Measurements from ENCODE around the gene RNF8. TPM values are rescaled to one million over a fixed set of nuclear protein-coding genes. Genes with fewer than 3 reads are reported as not detected.

Gene RNF8
- total RNA-seq, 3 donors from 2014 or later (not counting 1 experiment from before 2014, with no cell fraction given), result 11.4 to 18.2 (median 14.0) TPM

DNA sequence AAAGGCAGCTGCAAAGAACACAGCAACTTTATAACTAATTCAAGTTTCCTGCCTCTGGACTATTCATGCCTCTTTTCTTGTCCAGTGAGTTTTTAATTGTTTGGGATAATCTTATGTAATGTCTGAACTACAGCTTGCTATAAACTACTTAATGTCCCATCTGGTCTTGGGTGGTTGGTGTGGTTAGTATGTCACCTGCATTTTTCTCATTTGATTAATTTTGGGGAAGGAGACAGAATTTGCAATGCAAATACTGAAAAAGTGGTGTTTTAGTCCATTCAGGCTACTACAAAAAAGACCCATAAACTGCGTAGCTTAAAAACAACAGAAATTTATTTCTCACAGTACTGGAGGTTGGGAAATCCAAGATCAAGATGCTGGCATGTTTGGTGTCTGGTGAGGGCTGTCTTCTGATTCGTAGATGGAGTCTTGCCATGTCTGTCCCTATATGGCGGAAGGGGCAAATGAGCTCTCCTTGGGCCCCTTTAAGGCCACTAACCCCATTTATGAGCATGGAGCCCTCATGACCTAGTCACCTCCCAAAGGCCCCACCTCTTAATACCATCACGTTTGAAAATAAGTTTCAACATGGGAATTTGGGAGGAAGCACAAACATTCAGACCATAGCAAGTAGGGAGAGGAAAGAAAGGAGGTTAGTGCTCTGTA is 22.4 kb downstream of the RNF8 start:
- 90% methylated on average over 2 of the region's 4 CpGs for WGBS (ENCODE audit: insufficient coverage)
- peaks cover 5% of the 10 kb centered on the region for H3K36me3 Mint-ChIP-seq
- intact Hi-C loops (cut with micrococcal nuclease), result no loop called here
- no peak overlapping the region for H3K4me3 ChIP-seq (ENCODE audit: low read length)
- TF ChIP-seq, protein P1, sequence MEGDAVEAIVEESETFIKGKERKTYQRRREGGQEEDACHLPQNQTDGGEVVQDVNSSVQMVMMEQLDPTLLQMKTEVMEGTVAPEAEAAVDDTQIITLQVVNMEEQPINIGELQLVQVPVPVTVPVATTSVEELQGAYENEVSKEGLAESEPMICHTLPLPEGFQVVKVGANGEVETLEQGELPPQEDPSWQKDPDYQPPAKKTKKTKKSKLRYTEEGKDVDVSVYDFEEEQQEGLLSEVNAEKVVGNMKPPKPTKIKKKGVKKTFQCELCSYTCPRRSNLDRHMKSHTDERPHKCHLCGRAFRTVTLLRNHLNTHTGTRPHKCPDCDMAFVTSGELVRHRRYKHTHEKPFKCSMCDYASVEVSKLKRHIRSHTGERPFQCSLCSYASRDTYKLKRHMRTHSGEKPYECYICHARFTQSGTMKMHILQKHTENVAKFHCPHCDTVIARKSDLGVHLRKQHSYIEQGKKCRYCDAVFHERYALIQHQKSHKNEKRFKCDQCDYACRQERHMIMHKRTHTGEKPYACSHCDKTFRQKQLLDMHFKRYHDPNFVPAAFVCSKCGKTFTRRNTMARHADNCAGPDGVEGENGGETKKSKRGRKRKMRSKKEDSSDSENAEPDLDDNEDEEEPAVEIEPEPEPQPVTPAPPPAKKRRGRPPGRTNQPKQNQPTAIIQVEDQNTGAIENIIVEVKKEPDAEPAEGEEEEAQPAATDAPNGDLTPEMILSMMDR (IDR thresholded peaks at IDR 0.05), result no peak
- DNase-seq (no peak), ATAC-seq (no peak)
- no peaks in the 10 kb centered on the region for H3K27me3 ChIP-seq (ENCODE audit: control insufficient read depth, insufficient read depth, low read length)
- no peaks in the 10 kb centered on the region for H3K9me3 Mint-ChIP-seq
- no peaks in the 10 kb centered on the region for H3K9me3 ChIP-seq (ENCODE audit: control insufficient read depth, insufficient read depth, low read length)
- peak overlapping the region; percentile 24 for H3K27ac ChIP-seq (ENCODE audit: low read length)
- no peak overlapping the region for H3K4me3 Mint-ChIP-seq
- peak overlapping the region in 1 of 2 donors; percentile 35 for H3K27ac Mint-ChIP-seq
- no peaks in the 10 kb centered on the region for H3K27me3 Mint-ChIP-seq (ENCODE audit: low read depth in 2 of 2)
- no peaks in the 10 kb centered on the region for H3K4me1 Mint-ChIP-seq
- no peaks in the 10 kb centered on the region for H3K4me1 ChIP-seq (ENCODE audit: control insufficient read depth, insufficient read depth, low read length)
- H3K36me3 ChIP-seq (ENCODE audit: control insufficient read depth, insufficient read depth, low read length), result peaks cover 34% of the 10 kb centered on the region

- Histone ChIP-seq H3K27me3 (ENCODE audit: control insufficient read depth, insufficient read depth, low read length) (no peaks in the 10 kb centered on the region), H3K36me3 (ENCODE audit: control insufficient read depth, insufficient read depth, low read length) (peaks cover 36% of the 10 kb centered on the region), H3K4me1 (ENCODE audit: control insufficient read depth, insufficient read depth, low read length) (no peaks in the 10 kb centered on the region), H3K27ac (ENCODE audit: low read length) (no peak overlapping the region), H3K9me3 (ENCODE audit: control insufficient read depth, insufficient read depth, low read length) (no peaks in the 10 kb centered on the region), H3K4me3 (ENCODE audit: low read length) (no peak overlapping the region)
- peaks cover 11% of the 10 kb centered on the region for H3K36me3 Mint-ChIP-seq
- no peak overlapping the region for H3K27ac Mint-ChIP-seq
- no peaks in the 10 kb centered on the region for H3K4me1 Mint-ChIP-seq
- ATAC-seq (peak; percentile 52 to 67 (median 66)), DNase-seq (peak in 1 of 2 donors; percentile 74)
- no peaks in the 10 kb centered on the region for H3K27me3 Mint-ChIP-seq (ENCODE audit: low read depth in 2 of 2)
- no peak overlapping the region for H3K4me3 Mint-ChIP-seq
- H3K9me3 Mint-ChIP-seq, result no peaks in the 10 kb centered on the region
- intact Hi-C loops (cut with micrococcal nuclease), result loop anchor here (2.0 kb wide), 2 partner anchors 51 to 311 kb away; partner anchors contain the start of gene CMTR1
- WGBS (ENCODE audit: insufficient coverage), result 50% methylated on average over 2 of the region's 2 CpGs
- TF ChIP-seq, protein P1 (IDR thresholded peaks at IDR 0.05), result peak; percentile 58
These were observed 27.8 kb downstream of the RNF8 start for GRCh38 chr6:37381579-37381978.

DNA sequence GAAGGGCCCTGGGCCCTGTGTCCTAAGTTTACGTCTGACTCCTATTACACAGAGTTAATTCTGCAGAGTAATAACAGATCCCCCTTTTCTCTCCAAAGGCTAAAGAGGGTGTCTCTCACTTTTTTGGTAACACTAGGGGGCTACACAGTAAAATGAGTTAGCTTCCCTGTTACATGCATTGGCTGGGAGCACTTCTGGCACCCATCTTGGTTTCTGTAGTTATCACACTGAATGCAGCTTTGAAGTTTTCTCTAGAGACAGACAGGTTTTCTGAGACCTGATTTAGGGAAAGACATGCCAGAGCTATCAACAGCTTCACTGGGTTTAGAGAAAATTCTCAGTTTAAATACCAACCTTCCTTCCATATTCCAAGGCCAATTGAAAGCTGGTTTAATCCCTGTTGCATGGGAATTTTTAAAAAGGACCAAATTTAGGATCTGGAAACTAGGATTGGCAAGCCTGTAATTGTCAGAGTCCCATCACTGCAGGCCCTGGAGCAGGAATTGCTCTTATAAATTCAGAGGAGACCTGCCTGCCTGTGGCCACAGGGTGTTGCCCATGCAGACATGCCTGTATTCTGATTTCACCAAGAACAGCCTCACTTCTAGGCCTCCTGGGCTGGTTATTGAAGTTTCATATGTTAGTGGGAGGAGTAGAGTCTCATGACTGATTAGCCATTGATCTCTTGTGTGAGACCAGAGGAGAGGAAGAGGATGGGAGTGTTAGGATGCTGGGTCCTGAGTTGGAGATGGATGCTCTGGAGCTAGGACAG is 29.4 kb downstream of the RNF8 start:
- Mint-ChIP-seq H3K27ac (no peak overlapping the region), H3K36me3 (peaks cover 11% of the 10 kb centered on the region), H3K4me1 (no peaks in the 10 kb centered on the region), H3K9me3 (no peaks in the 10 kb centered on the region), H3K4me3 (no peak overlapping the region), H3K27me3 (ENCODE audit: low read depth in 2 of 2) (no peaks in the 10 kb centered on the region)
- no peaks in the 10 kb centered on the region for H3K4me1 ChIP-seq (ENCODE audit: control insufficient read depth, insufficient read depth, low read length)
- intact Hi-C loops (cut with micrococcal nuclease), result no loop called here
- no peak overlapping the region for H3K4me3 ChIP-seq (ENCODE audit: low read length)
- 100% methylated on average over 1 of the region's 1 CpG for WGBS (ENCODE audit: insufficient coverage)
- no peaks in the 10 kb centered on the region for H3K9me3 ChIP-seq (ENCODE audit: control insufficient read depth, insufficient read depth, low read length)
- DNase-seq, result no peak
- TF ChIP-seq, protein P1 (IDR thresholded peaks at IDR 0.05), result no peak
- H3K27ac ChIP-seq (ENCODE audit: low read length), result no peak overlapping the region
- no peaks in the 10 kb centered on the region for H3K27me3 ChIP-seq (ENCODE audit: control insufficient read depth, insufficient read depth, low read length)
- no peak for ATAC-seq
- H3K36me3 ChIP-seq (ENCODE audit: control insufficient read depth, insufficient read depth, low read length), result peaks cover 31% of the 10 kb centered on the region

Measured in natural killer cell (primary cell).